ENCODE measurements around the gene CUTC. TPM values are rescaled to one million over a fixed set of nuclear protein-coding genes. Genes with fewer than 3 reads are reported as not detected.

The CUTC gene
- total RNA-seq, 1 donor from 2014 or later: 13.7 TPM

- DNase-seq (ENCODE audit: extremely low spot score, unreplicated experiment): no peak
- TF ChIP-seq CTCF (conservative IDR thresholded peaks at IDR 0.05): no peak
- no peak overlapping the region for H3K4me3 Mint-ChIP-seq
- H3K27me3 Mint-ChIP-seq: no peaks in the 10 kb centered on the region
- no peak overlapping the region for H3K27ac Mint-ChIP-seq
- peaks cover 30% of the 10 kb centered on the region for H3K36me3 Mint-ChIP-seq
- H3K9me3 Mint-ChIP-seq: no peaks in the 10 kb centered on the region
- no peaks in the 10 kb centered on the region for H3K4me1 Mint-ChIP-seq (ENCODE audit: unreplicated experiment)
Measured at GRCh38 chr10:99758211-99758891, 26.3 kb downstream of the CUTC start.

- no peak for TF ChIP-seq CTCF (conservative IDR thresholded peaks at IDR 0.05)
- no peak overlapping the region for H3K4me3 Mint-ChIP-seq
- H3K27ac Mint-ChIP-seq: no peak overlapping the region
- no peaks in the 10 kb centered on the region for H3K9me3 Mint-ChIP-seq
- H3K36me3 Mint-ChIP-seq: peaks cover 26% of the 10 kb centered on the region
- no peaks in the 10 kb centered on the region for H3K4me1 Mint-ChIP-seq (ENCODE audit: unreplicated experiment)
- no peaks in the 10 kb centered on the region for H3K27me3 Mint-ChIP-seq
- DNase-seq (ENCODE audit: extremely low spot score, unreplicated experiment): no peak
Measured at GRCh38 chr10:99760321-99760720, 28.3 kb downstream of the CUTC start.

- no peak overlapping the region for H3K4me3 Mint-ChIP-seq
- no peak for DNase-seq (ENCODE audit: extremely low spot score, unreplicated experiment)
- H3K36me3 Mint-ChIP-seq: peaks cover 26% of the 10 kb centered on the region
- TF ChIP-seq CTCF (conservative IDR thresholded peaks at IDR 0.05): no peak
- no peaks in the 10 kb centered on the region for H3K4me1 Mint-ChIP-seq (ENCODE audit: unreplicated experiment)
- no peaks in the 10 kb centered on the region for H3K9me3 Mint-ChIP-seq
- no peaks in the 10 kb centered on the region for H3K27me3 Mint-ChIP-seq
- no peak overlapping the region for H3K27ac Mint-ChIP-seq
Measured at GRCh38 chr10:99761365-99761764, 29.3 kb downstream of the CUTC start.

- Mint-ChIP-seq H3K4me1 (ENCODE audit: unreplicated experiment) (no peaks in the 10 kb centered on the region), H3K27me3 (no peaks in the 10 kb centered on the region), H3K9me3 (no peaks in the 10 kb centered on the region), H3K36me3 (peaks cover 8% of the 10 kb centered on the region), H3K4me3 (no peak overlapping the region), H3K27ac (no peak overlapping the region)
- TF ChIP-seq CTCF (conservative IDR thresholded peaks at IDR 0.05): no peak
- DNase-seq (ENCODE audit: extremely low spot score, unreplicated experiment): no peak
Measured at GRCh38 chr10:99765672-99766301, 33.8 kb downstream of the CUTC start.

- Mint-ChIP-seq H3K27ac (no peak overlapping the region), H3K9me3 (no peaks in the 10 kb centered on the region), H3K4me3 (no peak overlapping the region), H3K27me3 (no peaks in the 10 kb centered on the region), H3K36me3 (peaks cover 8% of the 10 kb centered on the region), H3K4me1 (ENCODE audit: unreplicated experiment) (no peaks in the 10 kb centered on the region)
- no peak for DNase-seq (ENCODE audit: extremely low spot score, unreplicated experiment)
- TF ChIP-seq CTCF (conservative IDR thresholded peaks at IDR 0.05): no peak
Measured at GRCh38 chr10:99766302-99766681, 34.3 kb downstream of the CUTC start.
